Testis (tissue), 3 donors: ENCODE results near the gene NANOS3. TPM values are rescaled to one million over a fixed set of nuclear protein-coding genes. Genes with fewer than 3 reads are reported as not detected.

ENCODE experiments used
- DNase-seq: peaks from one replicate; pipeline ENCODE4 v3.0.0-alpha.2; 2019
- H3K27ac ChIP-seq, 2 donors: fragments of 200-600 bp; sonication (generic); one replicate each; pipeline ENCODE4 v1.5.1; 2019
- H3K27me3 ChIP-seq: fragments of 200-600 bp; sonication (generic); one replicate; pipeline ENCODE4 v1.5.1; 2019
- H3K36me3 ChIP-seq: fragments of 200-600 bp; sonication (generic); one replicate; pipeline ENCODE4 v1.5.1; 2017; ENCODE audit warnings: low read depth; ENCODE audit errors: missing control alignments
- H3K4me1 ChIP-seq: fragments of 200-600 bp; sonication (generic); one replicate; pipeline ENCODE4 v1.5.1; 2019
- H3K4me3 ChIP-seq, 2 donors: fragments of 200-600 bp; sonication (generic); one replicate each; pipeline ENCODE4 v1.5.1; 2017 to 2019
- H3K9me3 ChIP-seq: fragments of 200-600 bp; sonication (generic); one replicate; pipeline ENCODE4 v1.5.1; 2017
- CTCF ChIP-seq, 3 experiments: fragments of 450-650 bp in 2 of 3; fragments of 200-600 bp in 1 of 3; sonication (generic) in 1 of 3; IDR thresholded peaks; one replicate each; pipeline ENCODE4 v1.5.1; 2016 to 2019; ENCODE audit warnings: antibody characterized with exemption in 3 of 3, mild to moderate bottlenecking in 2 of 3, moderate library complexity in 1 of 3
- POLR2A ChIP-seq: fragments of 450-650 bp; IDR thresholded peaks from one replicate; pipeline ENCODE4 v1.6.1; 2017; ENCODE audit warnings: antibody characterized with exemption, mild to moderate bottlenecking, moderate library complexity
- WGBS, 2 donors: methylation state at CpG; one replicate each; pipeline ENCODE4 v1.1.5; 2018; 5-methylcytosine and 5-hydroxymethylcytosine counted together
- intact Hi-C: fragments of 100-400 bp; cut with DNase I; formaldehyde crosslinking; loops from one replicate; pipeline ENCODE4 v1.15.1; 2023; ENCODE audit warnings: low total_unique reads
- polyA plus RNA-seq: library from polyadenylated mRNA; stranded (reverse); fragments of 350-450 nt; fragmentation: Illumina TruSeq; extraction: RNeasy Lipid Tissue Mini Kit (QIAGEN cat#74804); gene quantifications from one replicate; pipeline ENCODE4 v1.2.3, GENCODE V29; 2014; ENCODE audit warnings: low read depth, low replicate concordance; ENCODE audit not compliant: insufficient read depth
- total RNA-seq, 2 donors: library from RNA; depleted of rRNA; stranded (reverse); fragments of >200 nt; gene quantifications; one replicate each; pipeline ENCODE4 v1.2.3, GENCODE V29; 2016

NANOS3 gene
- total and polyA plus RNA-seq, 3 donors from 2014 or later, result 9.3 to 18.6 (median 14.5) TPM

DNA sequence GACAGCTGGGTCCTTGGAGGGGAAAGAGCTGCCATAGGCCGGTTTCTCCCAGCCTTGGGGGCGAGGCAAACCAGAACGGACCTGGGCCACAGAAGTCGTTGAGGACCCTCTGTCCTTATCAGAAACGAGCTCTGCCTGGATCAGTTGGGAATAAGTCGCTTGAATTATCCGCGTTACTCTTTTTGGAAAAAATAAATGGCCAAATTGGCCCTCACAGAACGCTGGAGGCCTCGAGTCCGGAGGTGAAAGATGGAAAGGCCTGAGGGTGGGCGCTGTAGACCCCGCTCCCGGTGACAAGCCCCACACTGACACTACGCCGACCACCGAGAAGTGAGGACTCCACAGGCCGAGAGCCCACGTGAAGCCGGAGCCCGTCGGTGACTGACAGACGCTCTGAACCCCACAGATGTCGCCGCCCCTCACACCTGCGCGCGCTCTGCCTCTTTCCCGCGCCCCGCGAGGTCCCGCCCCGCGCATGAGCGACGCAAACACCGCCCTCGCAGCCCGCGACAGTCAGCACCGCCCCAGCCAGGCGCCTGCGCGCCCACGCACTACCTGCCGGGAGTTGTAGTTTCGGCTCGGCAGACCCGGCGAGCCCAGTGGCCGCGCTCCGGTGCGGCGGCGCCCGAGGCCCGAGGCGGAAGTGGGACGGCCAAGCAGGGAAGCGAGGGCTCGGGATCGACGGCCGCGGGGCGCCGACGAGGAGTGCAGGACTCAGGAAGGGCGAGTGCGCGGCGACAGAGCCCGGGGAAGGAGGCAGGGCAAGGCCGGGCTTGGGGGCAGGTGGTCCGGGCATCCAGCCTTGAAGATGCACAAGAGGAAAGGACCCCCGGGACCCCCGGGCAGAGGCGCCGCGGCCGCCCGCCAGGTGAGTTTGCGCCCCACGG, 28.9 kb downstream of the NANOS3 start, which contains the start of the genes BRME1 and CC2D1A:
TSS of gene BRME1 (minus strand) at position 484 of the 887 bp plus-strand sequence. CDS start 1,225 bp downstream, outside the sequence.
TSS of gene CC2D1A (plus strand) at position 568 of the 887 bp plus-strand sequence. CDS start at position 809, 241 bp downstream.
- peak; percentile 28 for TF ChIP-seq POLR2A
- no peak for TF ChIP-seq CTCF (IDR thresholded peaks at IDR 0.05)
- intact Hi-C loops, result no loop called here
- Histone ChIP-seq H3K27me3 (no peaks in the 10 kb centered on the region), H3K36me3 (no peaks in the 10 kb centered on the region), H3K9me3 (no peaks in the 10 kb centered on the region), H3K27ac (peak within 1 kb of the TSS; percentile 40 to 70), H3K4me3 (peak within 1 kb of the TSS; percentile 90), H3K4me1 (peaks cover 10% of the 10 kb centered on the region)
- 5 to 15% methylated on average over 17 to 79 of the region's 86 CpGs for WGBS, 2 donors
- DNase-seq, result peak; percentile 96

DNA sequence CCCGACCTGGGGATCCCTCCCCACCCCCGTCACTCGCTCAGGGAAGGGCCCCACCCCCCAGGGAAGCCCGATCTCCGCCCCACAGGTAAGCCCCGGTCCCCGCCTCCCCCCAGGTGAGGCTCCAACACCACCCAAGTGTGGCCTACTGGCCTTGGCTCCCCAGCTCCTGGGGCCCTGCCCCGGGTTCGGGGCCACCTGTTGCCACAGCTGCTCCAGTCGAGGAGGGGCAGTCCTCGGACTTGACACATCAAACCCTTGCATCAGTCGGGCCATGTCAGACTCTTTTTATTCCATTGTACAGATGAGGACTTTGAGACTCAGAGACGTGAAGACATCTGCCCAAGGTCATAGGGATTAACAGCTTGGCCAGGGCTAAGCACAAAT, 29.6 kb downstream of the NANOS3 start:
- H3K9me3 ChIP-seq, result no peaks in the 10 kb centered on the region
- H3K4me1 ChIP-seq, result peaks cover 10% of the 10 kb centered on the region
- intact Hi-C loops, result no loop called here
- peak overlapping the region; percentile 90 for H3K4me3 ChIP-seq
- WGBS, 2 donors, result 0 to 3% methylated on average over 3 to 11 of the region's 13 CpGs
- H3K27me3 ChIP-seq, result no peaks in the 10 kb centered on the region
- no peaks in the 10 kb centered on the region for H3K36me3 ChIP-seq
- TF ChIP-seq CTCF (IDR thresholded peaks at IDR 0.05), result no peak
- no peak for TF ChIP-seq POLR2A
- peak; percentile 27 for DNase-seq
- H3K27ac ChIP-seq, result peak overlapping the region; percentile 40 to 70

DNA sequence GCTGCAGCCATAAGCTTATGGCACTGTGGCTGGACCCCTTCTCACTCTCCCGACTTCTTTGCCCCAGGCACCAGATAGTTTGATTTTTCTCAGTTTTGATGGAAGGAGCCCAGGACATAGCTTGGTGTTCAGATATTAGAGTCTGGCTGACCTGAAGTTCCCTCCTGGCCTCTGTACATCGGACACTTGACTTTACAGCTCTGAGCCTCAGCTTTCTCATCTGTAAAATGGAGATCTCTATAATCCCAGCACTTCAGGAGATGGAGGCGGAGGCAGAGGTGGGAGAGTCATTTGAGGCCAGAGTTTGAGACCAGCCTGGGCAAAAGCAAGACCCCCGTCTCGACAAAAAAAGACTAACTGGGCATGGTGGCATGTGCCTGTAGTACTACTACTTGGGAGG, 30.0 kb downstream of the NANOS3 start:
- intact Hi-C loops, result no loop called here
- H3K4me3 ChIP-seq, result peak overlapping the region; percentile 90

GRCh38 chr19:13908674-13909073, 31.7 kb downstream of the NANOS3 start:
- 88 to 90% methylated on average over 8 of the region's 8 CpGs for WGBS, 2 donors
- no peak for TF ChIP-seq POLR2A
- TF ChIP-seq CTCF (IDR thresholded peaks at IDR 0.05), result no peak
- Histone ChIP-seq H3K4me1 (peaks cover 10% of the 10 kb centered on the region), H3K27ac (no peak overlapping the region), H3K36me3 (no peaks in the 10 kb centered on the region), H3K4me3 (no peak overlapping the region), H3K9me3 (no peaks in the 10 kb centered on the region), H3K27me3 (no peaks in the 10 kb centered on the region)
- no peak for DNase-seq
- intact Hi-C loops, result no loop called here

More for the DNA sequence above, 30.0 kb downstream of the NANOS3 start:
- DNase-seq, result no peak
- Histone ChIP-seq H3K9me3 (no peaks in the 10 kb centered on the region), H3K27me3 (no peaks in the 10 kb centered on the region), H3K27ac (peak overlapping the region in 1 of 2 donors; percentile 70), H3K36me3 (no peaks in the 10 kb centered on the region), H3K4me1 (peaks cover 10% of the 10 kb centered on the region)
- WGBS, 2 donors, result 72 to 79% methylated on average over 5 of the region's 5 CpGs
- no peak for TF ChIP-seq POLR2A

- Histone ChIP-seq H3K27me3 (no peaks in the 10 kb centered on the region), H3K27ac (no peak overlapping the region), H3K4me3 (no peak overlapping the region), H3K4me1 (peaks cover 10% of the 10 kb centered on the region), H3K36me3 (no peaks in the 10 kb centered on the region), H3K9me3 (no peaks in the 10 kb centered on the region)
- DNase-seq, result no peak
- 97 to 100% methylated on average over 2 of the region's 2 CpGs for WGBS, 2 donors
- TF ChIP-seq CTCF (IDR thresholded peaks at IDR 0.05), result no peak
- TF ChIP-seq POLR2A, result no peak
- intact Hi-C loops, result no loop called here
Measured at GRCh38 chr19:13909430-13909829, 32.5 kb downstream of the NANOS3 start.
